ENCODE measurements around the gene RNF8. TPM values are rescaled to one million over a fixed set of nuclear protein-coding genes. Genes with fewer than 3 reads are reported as not detected.
"Not testable (repeated sequence)": the region's sequence is repeated elsewhere in the genome, so short reads cannot be mapped to it uniquely, and the experiment has no call there.

Gene RNF8
- total RNA-seq, 1 donor from 2014 or later, result 13.2 TPM

DNA sequence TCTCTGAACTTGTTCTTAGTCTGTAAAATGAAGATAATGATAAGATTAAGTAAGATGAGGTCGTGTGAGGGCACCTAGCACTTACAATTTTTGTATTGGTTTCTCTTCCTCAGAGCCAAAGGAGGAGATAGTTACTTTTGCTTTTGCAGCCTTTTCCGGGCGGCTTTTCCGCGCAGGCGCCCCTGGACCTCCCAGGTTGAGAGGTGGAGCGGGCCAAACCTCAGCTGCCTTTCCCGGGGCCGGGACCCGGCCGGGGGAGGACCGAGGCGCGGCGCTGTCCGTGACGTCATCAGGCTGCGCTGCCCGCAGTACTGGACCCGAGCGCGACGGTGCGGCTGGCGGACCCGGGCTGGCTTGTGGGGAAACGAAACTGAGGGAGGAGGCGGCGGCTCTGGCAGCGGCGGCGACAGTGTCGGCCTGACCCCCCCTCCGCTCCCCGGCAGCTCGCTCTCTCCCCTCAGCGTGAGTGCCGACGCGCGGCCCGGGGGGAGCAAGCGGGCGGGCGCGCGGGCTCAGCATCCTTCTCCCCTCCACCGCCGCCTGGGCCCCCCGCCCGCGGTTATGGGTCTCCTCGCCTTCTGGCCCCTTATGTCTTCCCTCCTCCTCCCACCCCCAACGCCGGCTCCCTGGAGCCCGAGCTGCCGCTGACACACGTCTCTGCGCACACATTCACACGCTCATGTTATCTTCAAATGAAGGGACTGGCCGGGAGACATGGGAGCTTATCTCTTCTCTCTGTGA is 79.3 kb downstream of the RNF8 start, which contains the start of gene CMTR1:
Gene CMTR1 (plus strand): TSS at position 306 of the 741 bp plus-strand sequence. CDS start 2,409 bp downstream, outside the sequence.
- intact Hi-C loops (cut with DNase I), result loop anchor here (5.0 kb wide), 1 partner anchor 39 kb away; no protein-coding TSS in a partner anchor
- DNase-seq (ENCODE audit: low spot score), result peak; percentile 98

DNA sequence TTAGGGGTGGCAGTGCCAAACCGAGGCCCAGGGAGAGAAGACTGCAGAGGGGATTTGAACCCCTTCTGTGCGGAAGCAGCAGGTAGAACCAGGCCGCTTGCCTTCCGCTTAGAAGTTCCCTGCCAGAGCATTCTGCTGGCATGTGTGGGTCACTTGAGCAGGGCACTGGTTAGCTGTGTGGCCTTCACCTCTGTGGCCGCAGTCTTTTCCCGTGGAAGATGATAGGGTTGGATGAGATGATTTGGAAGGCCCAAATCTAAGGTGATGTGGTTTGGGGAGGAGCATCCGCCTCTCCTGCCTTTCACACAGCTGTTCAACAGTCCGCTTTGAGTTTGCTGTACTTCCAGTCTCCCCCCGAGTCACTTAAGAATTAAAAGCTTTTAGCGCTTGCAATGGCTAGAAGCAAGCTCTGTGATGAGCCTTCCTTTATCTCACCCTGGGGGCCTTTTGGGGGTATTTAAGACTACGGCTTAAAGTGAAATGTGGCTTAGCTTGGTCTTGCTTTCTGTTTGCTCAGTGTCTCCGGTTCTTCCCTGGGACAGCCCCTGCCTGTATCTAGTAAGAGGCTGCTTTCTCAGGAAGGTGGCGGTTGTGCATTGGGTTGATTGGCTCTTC is 80.0 kb downstream of the RNF8 start:
- intact Hi-C loops (cut with DNase I), result loop anchor here (5.0 kb wide), 1 partner anchor 39 kb away; no protein-coding TSS in a partner anchor
- no peak for DNase-seq (ENCODE audit: low spot score)

DNA sequence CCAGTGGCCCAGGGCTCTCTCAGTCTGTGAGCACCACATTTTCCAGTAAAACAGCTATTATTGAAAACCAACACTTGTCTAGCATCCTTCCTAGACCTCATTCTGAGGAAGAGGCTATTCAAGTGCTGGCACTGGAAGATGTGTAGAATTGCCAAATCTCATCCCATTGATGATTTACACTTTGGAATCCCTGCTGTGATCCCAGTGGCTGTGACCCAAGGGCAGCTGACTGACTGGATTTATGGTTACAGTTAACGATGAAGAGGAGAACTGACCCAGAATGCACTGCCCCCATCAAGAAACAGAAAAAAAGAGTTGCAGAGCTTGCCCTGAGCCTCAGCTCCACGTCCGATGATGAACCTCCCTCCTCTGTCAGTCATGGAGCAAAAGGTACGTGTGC is 81.6 kb downstream of the RNF8 start:
- DNase-seq (ENCODE audit: low spot score), result no peak
- intact Hi-C loops (cut with DNase I), result no loop called here

DNA sequence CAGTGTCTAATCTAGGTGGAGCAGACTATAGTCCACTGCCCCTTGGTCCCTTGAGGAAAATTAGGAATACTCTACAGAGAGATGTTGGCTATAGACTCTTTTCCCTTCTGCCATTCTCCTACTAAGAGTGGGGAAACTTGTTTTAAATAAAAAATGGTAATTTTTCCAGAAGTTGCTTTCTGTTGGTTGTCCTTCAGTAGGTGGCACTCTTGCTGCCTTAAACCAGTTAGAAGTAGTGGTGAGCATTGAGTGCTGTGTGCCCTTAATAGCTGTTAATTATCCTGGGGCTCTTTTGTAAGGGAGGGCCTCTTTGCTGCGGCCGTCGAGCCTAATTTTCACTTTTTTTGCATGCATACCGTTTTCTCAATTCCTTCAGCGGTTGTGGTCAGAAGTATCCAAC is 82.0 kb downstream of the RNF8 start:
- DNase-seq (ENCODE audit: low spot score), result no peak
- intact Hi-C loops (cut with DNase I), result no loop called here

DNA sequence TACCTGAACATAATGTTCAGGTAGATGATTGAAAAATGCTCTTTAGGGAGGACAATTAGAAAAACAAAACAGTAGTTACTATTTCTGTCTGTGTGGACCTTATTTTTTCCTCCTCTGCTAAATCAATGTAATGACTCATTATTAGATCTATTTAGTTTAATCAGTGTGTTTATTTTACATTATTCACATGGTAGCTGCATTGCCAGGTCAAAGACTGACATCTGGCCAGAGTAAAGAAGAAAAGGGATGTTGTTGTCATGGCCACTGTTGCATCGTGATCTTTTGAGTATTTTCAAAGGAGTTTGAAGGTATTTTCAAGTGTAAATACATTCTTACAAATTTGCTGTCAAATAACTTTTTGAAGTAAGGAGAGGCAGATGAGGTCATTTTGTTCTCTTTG is 85.1 kb downstream of the RNF8 start:
- intact Hi-C loops (cut with DNase I), result no loop called here
- no peak for DNase-seq (ENCODE audit: low spot score)

DNA sequence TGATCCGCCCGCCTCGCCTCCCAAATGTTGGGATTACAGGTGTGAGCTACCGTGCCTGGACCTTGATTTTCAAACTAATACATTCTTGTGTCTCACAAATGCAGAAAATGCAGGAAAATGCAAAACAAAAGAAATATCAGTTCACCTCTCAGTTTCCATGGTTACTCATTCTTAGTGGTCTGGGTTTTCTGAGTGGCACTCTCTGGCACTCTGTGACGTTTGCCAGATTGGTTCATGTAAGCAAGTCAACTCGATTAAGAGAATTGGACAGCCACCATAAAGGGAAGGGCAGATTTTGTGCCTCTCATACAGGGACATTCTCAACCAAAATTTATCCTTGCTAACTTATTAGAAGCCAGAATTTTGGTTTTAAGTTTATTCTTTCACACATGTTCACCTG is 87.9 kb downstream of the RNF8 start:
- no peak for DNase-seq (ENCODE audit: low spot score)
- intact Hi-C loops (cut with DNase I), result no loop called here

DNA sequence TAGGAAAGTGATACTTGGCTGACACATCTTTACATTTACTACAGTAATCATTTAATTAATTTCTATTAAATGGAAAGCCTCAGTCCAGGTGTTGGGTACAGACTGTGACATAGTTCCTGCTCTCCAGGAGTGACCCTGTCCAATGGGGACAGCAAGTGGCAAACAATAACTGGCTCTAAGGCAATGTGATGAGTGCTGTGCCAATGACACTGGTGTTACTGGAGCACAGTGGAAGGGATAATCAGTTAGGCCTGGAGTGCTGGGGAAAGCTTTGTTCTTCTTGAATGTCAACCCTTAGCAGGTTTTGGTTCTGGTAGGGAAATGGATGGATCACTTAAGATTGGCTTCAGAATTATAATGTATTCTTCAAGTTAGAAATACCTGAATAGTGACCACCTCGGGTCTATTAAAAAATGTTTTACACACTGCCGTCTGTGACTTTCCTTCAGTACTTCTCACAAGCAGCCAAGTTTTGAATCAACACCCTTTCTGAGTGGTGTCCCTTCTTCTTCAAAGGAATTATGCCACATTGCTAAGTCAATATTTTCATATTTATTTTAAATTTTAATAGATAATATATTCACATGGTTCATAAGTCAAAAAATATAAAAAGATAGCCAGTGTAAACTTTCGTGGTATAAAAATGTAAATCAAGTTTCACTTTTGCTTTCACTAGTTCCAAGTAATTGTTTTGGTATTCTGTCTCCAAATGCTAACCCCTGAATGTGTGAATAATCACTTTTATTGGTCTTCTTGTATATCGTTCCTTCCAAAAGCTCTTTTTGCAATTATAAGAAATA is 88.8 kb downstream of the RNF8 start:
- DNase-seq (ENCODE audit: low spot score), result no peak

DNA sequence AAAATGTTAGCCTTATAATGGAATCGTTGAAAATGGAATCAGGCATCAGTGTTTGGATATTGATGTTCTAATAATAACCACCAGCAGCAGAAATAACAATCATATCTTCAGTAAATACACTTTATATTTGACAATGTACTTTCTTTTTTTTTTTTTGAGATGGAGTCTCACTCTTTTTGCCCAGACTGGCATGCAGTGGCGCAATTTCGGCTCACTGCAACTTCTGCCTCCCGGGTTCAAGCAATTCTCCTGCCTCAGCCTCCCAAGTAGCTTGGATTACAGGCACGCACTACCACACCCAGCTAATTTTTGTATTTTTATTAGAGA is 89.4 kb downstream of the RNF8 start:
- intact Hi-C loops (cut with DNase I), result not testable (repeated sequence)

More for the DNA sequence above, 88.8 kb downstream of the RNF8 start:
- intact Hi-C loops (cut with DNase I), result no loop called here

More for the DNA sequence above, 89.4 kb downstream of the RNF8 start:
- DNase-seq (ENCODE audit: low spot score), result not testable (repeated sequence)

Other genes starting within 250 kb of the RNF8 start
- gene PIM1, start 183.8 kb upstream of the RNF8 start, total RNA-seq, result 16.6 TPM
- 9.1 TPM for gene TBC1D22B, start 96.2 kb upstream of the RNF8 start, total RNA-seq
- 1.0 TPM for gene TMEM217, start 95.8 kb upstream of the RNF8 start, total RNA-seq
- 30.4 TPM for gene CMTR1, start 79.2 kb downstream of the RNF8 start, total RNA-seq
- gene CCDC167, start 145.9 kb downstream of the RNF8 start, total RNA-seq, result 28.0 TPM